SKM-1 (cell line): ENCODE measurements around the gene SETX.

Source experiments
- DNase-seq: peaks from one replicate; lab custom pipeline; 2025; ENCODE audit not compliant: unreplicated experiment; lab: John Stamatoyannopoulos, UW

Gene SETX

DNA sequence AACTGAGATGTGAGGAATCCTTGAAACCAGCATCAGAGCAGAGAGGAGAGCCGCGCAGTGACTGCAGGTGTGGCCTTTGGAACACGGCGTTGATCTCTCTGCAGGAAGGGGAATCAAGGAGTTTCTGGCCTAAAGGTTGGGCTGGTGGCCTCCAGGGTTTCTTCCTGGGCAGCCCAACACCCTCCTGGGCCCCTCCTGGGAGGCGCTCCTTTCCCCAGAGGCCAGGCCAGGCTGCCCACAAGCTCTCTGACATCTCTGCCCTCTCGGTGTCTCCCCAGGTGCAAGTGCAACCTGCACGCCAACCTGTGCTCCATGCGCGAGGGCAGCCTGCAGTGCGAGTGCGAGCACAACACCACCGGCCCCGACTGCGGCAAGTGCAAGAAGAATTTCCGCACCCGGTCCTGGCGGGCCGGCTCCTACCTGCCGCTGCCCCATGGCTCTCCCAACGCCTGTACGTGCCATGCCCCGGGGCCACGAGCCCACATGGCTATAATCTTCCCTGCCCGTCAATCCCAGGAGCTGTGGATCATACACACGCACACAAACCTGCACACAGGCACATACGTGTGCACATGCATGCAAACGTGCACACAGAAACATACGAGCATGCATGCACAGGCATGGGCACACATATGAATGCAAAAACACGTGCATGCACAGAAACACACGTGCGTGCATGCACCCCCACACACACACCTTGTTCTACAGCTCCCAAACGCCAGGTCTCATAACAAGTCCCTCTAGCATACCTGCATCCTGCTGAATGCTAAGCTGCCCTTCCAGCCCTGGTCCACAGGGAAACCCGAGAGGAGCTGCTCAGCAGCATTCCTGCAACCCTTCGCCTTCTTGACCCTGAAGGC lies 128.0 kb downstream of the SETX start:
- DNase-seq, result no peak

DNA sequence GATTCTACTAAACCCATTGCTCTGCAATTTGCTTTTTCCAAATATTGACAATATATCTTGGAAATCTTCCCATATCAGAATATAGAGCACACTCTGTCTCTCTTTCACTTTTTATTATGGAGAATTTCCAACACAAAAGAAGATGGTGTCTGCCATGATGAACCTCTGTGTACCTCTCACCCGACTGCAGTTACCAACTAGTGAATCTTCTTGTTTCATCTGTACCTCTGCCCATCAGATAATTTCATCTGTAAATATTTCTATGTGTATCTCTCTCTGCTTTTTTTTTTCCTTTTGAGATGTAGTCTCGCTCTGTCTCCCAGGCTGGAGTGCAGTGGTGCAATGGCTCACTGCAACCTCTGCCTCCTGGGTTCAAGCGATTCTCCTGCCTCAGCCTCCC lies 130.1 kb downstream of the SETX start:
- DNase-seq, result no peak

DNA sequence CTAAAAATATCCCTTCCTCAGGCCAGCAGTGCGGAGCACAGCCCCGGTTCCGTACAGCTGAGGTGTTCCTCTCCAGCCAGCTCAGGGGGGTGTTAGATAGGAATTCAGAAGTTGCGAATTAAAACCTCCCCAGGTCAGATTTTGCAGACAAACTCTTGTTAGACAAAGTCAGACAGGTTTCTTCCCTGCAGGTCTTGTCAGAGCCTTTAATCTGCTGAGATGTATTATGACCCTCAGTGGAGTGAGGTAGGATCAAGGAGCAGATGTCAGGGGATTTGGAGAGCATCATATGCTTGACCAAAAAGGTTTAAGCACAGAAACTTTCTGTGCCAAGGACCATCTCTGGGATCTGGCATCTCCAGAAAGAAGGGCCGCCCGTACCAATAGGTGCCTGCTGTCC lies 132.8 kb downstream of the SETX start:
- no peak for DNase-seq

DNA sequence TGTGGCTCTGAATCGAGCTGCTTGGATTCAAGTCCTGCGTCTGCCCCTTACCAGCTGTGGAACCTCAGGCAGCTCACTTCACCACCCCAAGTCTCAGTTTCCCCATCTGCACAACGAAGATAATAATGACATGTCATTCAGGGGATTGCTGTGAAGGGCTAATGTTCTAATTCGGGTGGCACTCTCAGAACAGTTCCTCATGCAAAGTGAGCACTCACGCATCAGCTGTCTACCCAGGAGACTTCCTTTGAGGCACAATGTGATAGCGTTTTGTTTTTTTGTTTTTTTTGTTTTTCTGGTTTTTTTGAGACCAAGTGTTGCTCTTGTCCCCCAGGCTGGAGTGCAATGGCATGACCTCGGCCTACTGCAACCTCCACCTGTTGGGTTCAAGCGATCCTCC lies 136.6 kb downstream of the SETX start:
- DNase-seq, result no peak

DNA sequence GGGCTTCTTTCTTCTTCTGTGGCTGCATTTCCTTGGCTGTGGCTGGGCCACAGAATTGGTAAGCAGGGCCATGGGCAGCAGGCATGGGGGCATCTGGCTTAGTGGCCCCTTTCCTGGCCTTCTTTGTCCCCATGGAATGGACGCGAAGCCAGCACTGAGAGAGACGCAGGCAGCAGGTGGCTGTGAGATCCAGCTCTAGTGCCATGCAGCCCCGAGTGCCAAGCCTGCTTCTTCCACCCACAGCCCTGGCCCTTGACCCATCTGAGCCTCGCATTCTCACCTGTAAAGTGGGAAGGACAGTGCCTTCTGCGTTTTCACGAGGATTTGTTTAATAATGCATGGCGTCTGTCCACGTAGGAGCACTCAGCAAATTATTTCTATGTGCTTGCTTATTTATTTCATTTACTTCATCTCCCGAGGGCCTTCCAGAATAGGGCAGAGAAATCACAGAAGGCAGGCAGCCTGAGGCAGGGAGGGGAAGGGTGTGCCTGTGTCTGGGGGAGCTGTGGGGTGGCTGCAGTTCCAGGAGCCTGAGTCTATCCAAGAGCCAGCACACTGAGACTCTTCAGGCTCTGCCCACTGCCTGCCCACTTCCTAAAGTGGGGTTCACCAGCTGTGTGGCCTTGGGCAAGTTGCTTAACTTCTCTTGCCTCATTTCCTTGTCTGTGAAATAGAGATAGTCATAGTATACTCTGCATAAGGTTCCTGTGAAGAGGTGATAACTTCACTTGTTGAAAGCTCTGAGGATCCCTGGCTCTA lies 137.7 kb downstream of the SETX start:
- peak; percentile 65 for DNase-seq

DNA sequence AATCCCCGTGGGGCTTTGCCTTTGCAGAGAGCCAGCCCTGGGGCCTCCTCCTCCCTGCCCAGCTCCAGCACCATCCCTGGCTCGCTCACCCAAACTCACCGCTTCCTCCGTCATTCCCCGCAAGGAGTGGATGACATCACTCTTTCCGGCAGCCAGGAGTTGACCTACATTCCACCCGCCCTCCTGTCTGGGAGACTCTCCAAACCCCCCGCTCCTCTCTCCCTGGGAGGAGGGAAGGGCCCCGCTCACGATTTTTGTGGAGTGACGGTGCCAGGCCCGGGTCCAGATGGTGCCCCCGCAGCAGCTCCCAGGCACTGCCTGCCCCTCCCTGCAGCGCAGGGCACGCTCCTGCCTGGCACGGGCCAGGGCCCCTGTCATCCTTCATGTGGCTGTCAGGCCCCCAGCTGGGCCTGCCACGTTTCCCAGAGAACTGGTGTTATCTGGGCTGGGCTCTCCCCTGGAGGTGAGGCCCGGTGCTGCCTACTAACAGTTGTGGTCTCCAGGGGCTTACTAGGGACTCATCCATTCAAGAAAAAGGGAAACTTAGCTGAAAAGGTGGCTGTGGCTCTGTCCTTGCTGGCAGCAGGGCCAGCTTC lies 140.7 kb downstream of the SETX start:
- no peak for DNase-seq

DNA sequence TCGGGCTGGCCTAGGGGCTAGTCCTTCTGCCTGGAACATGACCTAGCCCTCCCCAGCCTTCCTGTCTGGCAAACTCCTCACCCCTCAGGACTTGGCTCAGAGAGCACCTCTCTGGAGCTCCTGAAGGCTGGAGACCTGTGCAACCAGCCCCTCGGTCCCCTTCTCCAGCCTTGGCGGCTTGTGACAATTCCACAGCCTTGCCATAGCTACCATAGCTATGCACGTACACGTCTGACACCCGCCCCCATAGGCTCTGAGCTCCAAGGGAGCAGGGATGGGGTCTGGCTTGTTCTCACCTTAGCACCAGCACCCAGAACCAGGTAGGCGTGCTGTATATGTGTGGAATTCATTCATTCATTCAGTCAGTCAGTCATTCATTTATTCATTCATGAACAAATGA lies 143.2 kb downstream of the SETX start:
- no peak for DNase-seq
